ENCODE results near the gene KPNA5. TPM values are rescaled to one million over a fixed set of nuclear protein-coding genes. Genes with fewer than 3 reads are reported as not detected.

KPNA5 gene
- total and polyA plus RNA-seq, 2 of the 13 experiments (the other 11 are each of a cell fraction or from before 2014, with no cell fraction given), result 5.3 to 13.0 TPM

DNA sequence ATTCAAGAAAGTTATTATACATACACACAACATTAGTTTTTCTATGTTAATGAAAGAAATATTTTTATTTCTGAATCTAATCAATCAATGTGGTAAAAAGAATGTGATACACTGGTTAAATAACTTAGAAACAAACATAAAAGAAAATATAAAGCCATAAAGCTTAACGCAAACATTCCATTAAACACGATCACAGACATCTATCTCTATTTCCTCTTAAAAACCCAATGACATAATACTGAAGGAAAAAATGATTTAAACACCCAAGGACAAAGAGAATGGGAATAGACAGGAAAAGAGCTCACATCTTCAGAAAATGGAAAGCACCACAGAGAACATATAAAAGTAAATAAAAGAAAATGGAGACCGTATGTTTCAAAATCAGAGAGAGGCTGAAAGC, 31.9 kb upstream of the KPNA5 start:
- intact Hi-C loops (cut with micrococcal nuclease; ENCODE audit: unreplicated experiment) (loop anchor here (5.0 kb wide), 1 partner anchor 362 kb away; no protein-coding TSS in a partner anchor), in situ Hi-C loops (cut with HindIII; ENCODE audit: extremely low pct_ligation_motif_present, low pct_unique_long_range_greater_than_20kb) (no loop called here)
- ATAC-seq (no peak), FAIRE-seq (no peak), DNase-seq (ENCODE audit: low spot score) (no peak)
- Histone ChIP-seq H3K27me3 (ENCODE audit: control insufficient read depth in 1 of 2, insufficient read depth in 2 of 2, low read length in 2 of 2) (no peaks in the 10 kb centered on the region), H3K4me3 (replicated peaks in 1 of 3; ENCODE audit: insufficient read depth in 1 of 3, low read depth in 2 of 3, low read length in 3 of 3) (no peak overlapping the region), H4K20me1 (ENCODE audit: insufficient read depth, low read length) (no peaks in the 10 kb centered on the region), H3K4me1 (ENCODE audit: insufficient read depth, low read length) (no peaks in the 10 kb centered on the region), H3K36me3 (replicated peaks in 1 of 2; ENCODE audit: control insufficient read depth in 1 of 2, insufficient read depth in 2 of 2, low read length in 2 of 2) (peaks cover 6 to 48% of the 10 kb centered on the region in 2 experiments), H2AFZ (ENCODE audit: low read length) (no peak overlapping the region), H3K9ac (ENCODE audit: insufficient read depth, low read depth, low read length) (no peak overlapping the region), H3K79me2 (ENCODE audit: insufficient read depth, low read length) (no peaks in the 10 kb centered on the region), H3K4me2 (ENCODE audit: low read depth, low read length) (no peak overlapping the region), H3K27ac (ENCODE audit: extremely low read length, insufficient read depth, low read length) (no peak overlapping the region), H3K9me3 (ENCODE audit: low read length) (no peaks in the 10 kb centered on the region)
- TF ChIP-seq RBM22 (optimal IDR thresholded peaks at IDR 0.05; ENCODE audit: low read length) (no peak), FIP1L1 (IDR thresholded peaks at IDR 0.05; ENCODE audit: borderline replicate concordance, insufficient read depth, low read depth, low read length) (no peak), ZFYVE20 (CRISPR knock-in tag; IDR thresholded peaks at IDR 0.05; ENCODE audit: borderline replicate concordance, low read depth) (no peak), RFX3 (CRISPR knock-in tag; IDR thresholded peaks at IDR 0.05) (no peak), ZNF713 (CRISPR knock-in tag; IDR thresholded peaks at IDR 0.05) (no peak), TARDBP (CRISPR knock-in tag; IDR thresholded peaks at IDR 0.05) (no peak), POLR2AphosphoS5 (IDR thresholded peaks at IDR 0.05; ENCODE audit: low read depth, low read length) (no peak), SAFB2 (CRISPR knock-in tag; IDR thresholded peaks at IDR 0.05; ENCODE audit: borderline replicate concordance, low read depth) (no peak), BHLHE40 (IDR thresholded peaks at IDR 0.05; ENCODE audit: low read length) (no peak)
- TF ChIP-seq, protein P1, sequence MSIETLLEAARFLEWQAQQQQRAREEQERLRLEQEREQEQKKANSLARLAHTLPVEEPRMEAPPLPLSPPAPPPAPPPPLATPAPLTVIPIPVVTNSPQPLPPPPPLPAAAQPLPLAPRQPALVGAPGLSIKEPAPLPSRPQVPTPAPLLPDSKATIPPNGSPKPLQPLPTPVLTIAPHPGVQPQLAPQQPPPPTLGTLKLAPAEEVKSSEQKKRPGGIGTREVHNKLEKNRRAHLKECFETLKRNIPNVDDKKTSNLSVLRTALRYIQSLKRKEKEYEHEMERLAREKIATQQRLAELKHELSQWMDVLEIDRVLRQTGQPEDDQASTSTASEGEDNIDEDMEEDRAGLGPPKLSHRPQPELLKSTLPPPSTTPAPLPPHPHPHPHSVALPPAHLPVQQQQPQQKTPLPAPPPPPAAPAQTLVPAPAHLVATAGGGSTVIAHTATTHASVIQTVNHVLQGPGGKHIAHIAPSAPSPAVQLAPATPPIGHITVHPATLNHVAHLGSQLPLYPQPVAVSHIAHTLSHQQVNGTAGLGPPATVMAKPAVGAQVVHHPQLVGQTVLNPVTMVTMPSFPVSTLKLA (IDR thresholded peaks at IDR 0.05), result no peak
- TF ChIP-seq, protein P2, sequence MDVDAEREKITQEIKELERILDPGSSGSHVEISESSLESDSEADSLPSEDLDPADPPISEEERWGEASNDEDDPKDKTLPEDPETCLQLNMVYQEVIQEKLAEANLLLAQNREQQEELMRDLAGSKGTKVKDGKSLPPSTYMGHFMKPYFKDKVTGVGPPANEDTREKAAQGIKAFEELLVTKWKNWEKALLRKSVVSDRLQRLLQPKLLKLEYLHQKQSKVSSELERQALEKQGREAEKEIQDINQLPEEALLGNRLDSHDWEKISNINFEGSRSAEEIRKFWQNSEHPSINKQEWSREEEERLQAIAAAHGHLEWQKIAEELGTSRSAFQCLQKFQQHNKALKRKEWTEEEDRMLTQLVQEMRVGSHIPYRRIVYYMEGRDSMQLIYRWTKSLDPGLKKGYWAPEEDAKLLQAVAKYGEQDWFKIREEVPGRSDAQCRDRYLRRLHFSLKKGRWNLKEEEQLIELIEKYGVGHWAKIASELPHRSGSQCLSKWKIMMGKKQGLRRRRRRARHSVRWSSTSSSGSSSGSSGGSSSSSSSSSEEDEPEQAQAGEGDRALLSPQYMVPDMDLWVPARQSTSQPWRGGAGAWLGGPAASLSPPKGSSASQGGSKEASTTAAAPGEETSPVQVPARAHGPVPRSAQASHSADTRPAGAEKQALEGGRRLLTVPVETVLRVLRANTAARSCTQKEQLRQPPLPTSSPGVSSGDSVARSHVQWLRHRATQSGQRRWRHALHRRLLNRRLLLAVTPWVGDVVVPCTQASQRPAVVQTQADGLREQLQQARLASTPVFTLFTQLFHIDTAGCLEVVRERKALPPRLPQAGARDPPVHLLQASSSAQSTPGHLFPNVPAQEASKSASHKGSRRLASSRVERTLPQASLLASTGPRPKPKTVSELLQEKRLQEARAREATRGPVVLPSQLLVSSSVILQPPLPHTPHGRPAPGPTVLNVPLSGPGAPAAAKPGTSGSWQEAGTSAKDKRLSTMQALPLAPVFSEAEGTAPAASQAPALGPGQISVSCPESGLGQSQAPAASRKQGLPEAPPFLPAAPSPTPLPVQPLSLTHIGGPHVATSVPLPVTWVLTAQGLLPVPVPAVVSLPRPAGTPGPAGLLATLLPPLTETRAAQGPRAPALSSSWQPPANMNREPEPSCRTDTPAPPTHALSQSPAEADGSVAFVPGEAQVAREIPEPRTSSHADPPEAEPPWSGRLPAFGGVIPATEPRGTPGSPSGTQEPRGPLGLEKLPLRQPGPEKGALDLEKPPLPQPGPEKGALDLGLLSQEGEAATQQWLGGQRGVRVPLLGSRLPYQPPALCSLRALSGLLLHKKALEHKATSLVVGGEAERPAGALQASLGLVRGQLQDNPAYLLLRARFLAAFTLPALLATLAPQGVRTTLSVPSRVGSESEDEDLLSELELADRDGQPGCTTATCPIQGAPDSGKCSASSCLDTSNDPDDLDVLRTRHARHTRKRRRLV (CRISPR knock-in tag; IDR thresholded peaks at IDR 0.05), result no peak
- ChIA-PET POLR2A (no interaction called here), CTCF (ENCODE audit: low intra/inter-chr PET ratio, low total read pairs) (no interaction called here)
- BruUV-seq (replicated peaks), result no TSS peak
- WGBS (ENCODE audit: low lambda C conversion rate), result 98% methylated on average over 3 of the region's 3 CpGs
